Testis (tissue), 2 donors: ENCODE measurements around the gene PRKG1.

ENCODE experiments used
- POLR2A ChIP-seq: fragments of 450-650 bp; IDR thresholded peaks from one replicate; pipeline ENCODE4 v1.6.1; 2017; ENCODE audit warnings: antibody characterized with exemption, mild to moderate bottlenecking, moderate library complexity
- TF ChIP-seq, protein P1 (sequence below), 3 experiments: fragments of 450-650 bp in 2 of 3; fragments of 200-600 bp in 1 of 3; sonication (generic) in 1 of 3; IDR thresholded peaks; one replicate each; pipeline ENCODE4 v1.5.1; 2016 to 2019; ENCODE audit warnings: antibody characterized with exemption in 3 of 3, mild to moderate bottlenecking in 2 of 3, moderate library complexity in 1 of 3

DNA sequence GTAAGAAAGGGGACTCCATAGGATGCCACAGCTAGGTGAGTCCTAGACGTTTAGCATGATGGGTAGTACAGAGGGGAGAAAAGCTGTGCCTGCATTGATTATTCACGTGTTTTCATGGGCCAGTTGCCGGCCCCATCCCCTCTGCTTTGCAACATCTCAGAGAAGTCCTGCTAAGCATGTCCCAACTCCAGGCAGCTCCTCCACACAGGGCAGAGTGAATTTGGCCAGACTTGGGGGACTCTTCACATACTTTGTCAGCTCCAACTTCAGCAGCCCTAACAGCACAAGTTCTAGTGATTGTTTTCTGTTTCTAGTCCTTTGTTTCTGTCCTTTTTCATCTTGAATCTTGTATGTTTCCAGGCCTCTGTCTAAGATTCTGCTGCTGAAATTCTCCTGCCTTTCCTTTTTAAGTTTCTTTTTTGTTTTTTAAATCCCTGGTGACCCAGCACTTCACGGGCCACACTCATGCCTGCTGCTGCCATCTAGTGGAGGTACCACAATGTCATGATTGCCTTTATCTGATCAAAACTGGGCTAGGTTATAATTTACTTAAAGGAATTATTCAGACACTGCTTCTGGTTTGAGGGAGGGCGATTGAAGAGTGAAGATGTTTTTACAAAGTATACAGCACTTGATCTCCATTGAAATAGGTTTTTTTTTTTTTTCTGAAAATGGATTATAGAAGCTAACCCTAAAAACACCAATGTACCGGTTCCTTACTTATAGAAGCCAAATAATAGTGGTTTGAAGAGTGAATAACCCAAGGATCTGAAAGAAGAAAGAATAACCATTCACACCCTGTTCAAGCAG lies 348.2 kb downstream of the PRKG1 start:
- no peak for TF ChIP-seq POLR2A
- TF ChIP-seq, protein P1, sequence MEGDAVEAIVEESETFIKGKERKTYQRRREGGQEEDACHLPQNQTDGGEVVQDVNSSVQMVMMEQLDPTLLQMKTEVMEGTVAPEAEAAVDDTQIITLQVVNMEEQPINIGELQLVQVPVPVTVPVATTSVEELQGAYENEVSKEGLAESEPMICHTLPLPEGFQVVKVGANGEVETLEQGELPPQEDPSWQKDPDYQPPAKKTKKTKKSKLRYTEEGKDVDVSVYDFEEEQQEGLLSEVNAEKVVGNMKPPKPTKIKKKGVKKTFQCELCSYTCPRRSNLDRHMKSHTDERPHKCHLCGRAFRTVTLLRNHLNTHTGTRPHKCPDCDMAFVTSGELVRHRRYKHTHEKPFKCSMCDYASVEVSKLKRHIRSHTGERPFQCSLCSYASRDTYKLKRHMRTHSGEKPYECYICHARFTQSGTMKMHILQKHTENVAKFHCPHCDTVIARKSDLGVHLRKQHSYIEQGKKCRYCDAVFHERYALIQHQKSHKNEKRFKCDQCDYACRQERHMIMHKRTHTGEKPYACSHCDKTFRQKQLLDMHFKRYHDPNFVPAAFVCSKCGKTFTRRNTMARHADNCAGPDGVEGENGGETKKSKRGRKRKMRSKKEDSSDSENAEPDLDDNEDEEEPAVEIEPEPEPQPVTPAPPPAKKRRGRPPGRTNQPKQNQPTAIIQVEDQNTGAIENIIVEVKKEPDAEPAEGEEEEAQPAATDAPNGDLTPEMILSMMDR (IDR thresholded peaks at IDR 0.05), result peak in 2 of 3 experiments; percentile 50 to 56
